Tibial nerve (tissue), 4 donors: ENCODE measurements around the gene LARP1.

Source experiments
- CTCF ChIP-seq, 5 experiments: fragments of 200-600 bp in 3 of 5; fragments of 450-650 bp in 2 of 5; sonication (generic) in 3 of 5; IDR thresholded peaks; one replicate each; pipeline ENCODE4 v1.5.1; 2016 to 2019; ENCODE audit warnings: antibody characterized with exemption in 5 of 5, mild to moderate bottlenecking in 3 of 5, moderate library complexity in 2 of 5
- EP300 ChIP-seq, 2 donors: sonication (generic); formaldehyde crosslinking; IDR thresholded peaks; one replicate each; pipeline ENCODE4 v1.6.1; 2017; ENCODE audit warnings: antibody characterized with exemption in 2 of 2, mild to moderate bottlenecking in 1 of 2
- POLR2A ChIP-seq, 2 donors: fragments of 450-650 bp; IDR thresholded peaks; one replicate each; pipeline ENCODE4 v1.6.1; 2017; ENCODE audit warnings: antibody characterized with exemption in 2 of 2, mild to moderate bottlenecking in 2 of 2, moderate library complexity in 2 of 2

- TF ChIP-seq CTCF (IDR thresholded peaks at IDR 0.05) (no peak), POLR2A (IDR thresholded peaks at IDR 0.05) (no peak), EP300 (IDR thresholded peaks at IDR 0.05) (no peak)
Measured at GRCh38 chr5:154740957-154741356, 14.2 kb upstream of the LARP1 start.
